HG03135 (cell line): ENCODE data around the gene GDF11.
"Not testable (repeated sequence)": the region's sequence is repeated elsewhere in the genome, so short reads cannot be mapped to it uniquely, and the experiment has no call there.

Source experiments
- ATAC-seq: cut with Tn5 transposase; IDR thresholded peaks from one replicate; pipeline ENCODE4 v1.9.1; 2021; ENCODE audit warnings: mild to moderate bottlenecking, moderate library complexity; ENCODE audit not compliant: unreplicated experiment

GDF11 gene

GRCh38 chr12:55738123-55739024, 4.5 kb upstream of the GDF11 start:
- peak; percentile 75 for ATAC-seq

GRCh38 chr12:55739025-55739378, 3.9 kb upstream of the GDF11 start:
- ATAC-seq, result no peak

GRCh38 chr12:55741931-55742680, 816 bp upstream of the GDF11 start:
- ATAC-seq, result no peak

- ATAC-seq, result peak; percentile 39
These were observed 751 bp downstream of the GDF11 start for GRCh38 chr12:55743406-55744339.

- ATAC-seq, result no peak
These were observed 1.6 kb downstream of the GDF11 start for GRCh38 chr12:55744340-55745030.

GRCh38 chr12:55745361-55746173, 2.6 kb downstream of the GDF11 start:
- ATAC-seq, result no peak

- no peak for ATAC-seq
These were observed 3.4 kb downstream of the GDF11 start for GRCh38 chr12:55746174-55746912.

GRCh38 chr12:55746913-55747231, 4.0 kb downstream of the GDF11 start:
- no peak for ATAC-seq

GRCh38 chr12:55748230-55748993, 5.5 kb downstream of the GDF11 start:
- no peak for ATAC-seq

- no peak for ATAC-seq
These were observed 12.3 kb downstream of the GDF11 start for GRCh38 chr12:55755246-55755645.

- no peak for ATAC-seq
These were observed 14.8 kb downstream of the GDF11 start for GRCh38 chr12:55757701-55758100.

- not testable (repeated sequence) for ATAC-seq
These were observed 15.7 kb downstream of the GDF11 start for GRCh38 chr12:55758575-55758974.

GRCh38 chr12:55760663-55761062, 17.7 kb downstream of the GDF11 start:
- ATAC-seq, result no peak

GRCh38 chr12:55762646-55763045, 19.7 kb downstream of the GDF11 start:
- ATAC-seq, result no peak

GRCh38 chr12:55765736-55766290, 22.9 kb downstream of the GDF11 start:
- no peak for ATAC-seq

- ATAC-seq, result no peak
These were observed 24.2 kb downstream of the GDF11 start for GRCh38 chr12:55767156-55767555.

GRCh38 chr12:55771736-55772135, 28.8 kb downstream of the GDF11 start:
- no peak for ATAC-seq

GRCh38 chr12:55777856-55778255, 34.9 kb downstream of the GDF11 start:
- no peak for ATAC-seq
